NCI-H510A treated with DMSO at 0.1 percent for 48 hours (cell line): Measurements from ENCODE around the gene INAFM2.

Source experiments
- DNase-seq: peaks from one replicate; lab custom pipeline; 2025; lab: John Stamatoyannopoulos, UW

Gene INAFM2

GRCh38 chr15:40364251-40364650 lies 40.8 kb downstream of the INAFM2 start:
- DNase-seq, result no peak

DNA sequence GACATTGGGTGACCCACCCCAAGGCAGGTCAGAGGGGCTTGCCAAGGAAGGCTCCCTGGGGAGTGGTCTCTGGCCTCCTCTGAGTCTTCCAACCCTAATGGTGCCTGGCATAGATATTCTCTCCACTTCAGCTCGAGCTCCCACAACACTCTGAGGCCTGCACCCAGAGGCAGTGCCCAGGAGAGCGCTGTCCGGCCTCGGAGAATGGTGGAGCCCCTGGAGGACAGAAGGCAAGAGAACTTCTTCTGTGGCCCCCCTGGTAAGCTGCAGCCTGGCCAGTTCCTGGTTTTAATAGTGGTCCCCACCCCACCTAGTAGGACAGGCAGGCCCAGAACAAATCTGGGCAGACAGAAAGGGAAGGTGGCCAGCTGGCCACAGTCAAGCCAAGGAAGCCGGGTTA lies 41.5 kb downstream of the INAFM2 start:
- DNase-seq, result no peak

GRCh38 chr15:40365624-40366456 lies 42.3 kb downstream of the INAFM2 start:
- no peak for DNase-seq

- DNase-seq, result no peak
Measured at GRCh38 chr15:40366457-40367370, 43.2 kb downstream of the INAFM2 start.

DNA sequence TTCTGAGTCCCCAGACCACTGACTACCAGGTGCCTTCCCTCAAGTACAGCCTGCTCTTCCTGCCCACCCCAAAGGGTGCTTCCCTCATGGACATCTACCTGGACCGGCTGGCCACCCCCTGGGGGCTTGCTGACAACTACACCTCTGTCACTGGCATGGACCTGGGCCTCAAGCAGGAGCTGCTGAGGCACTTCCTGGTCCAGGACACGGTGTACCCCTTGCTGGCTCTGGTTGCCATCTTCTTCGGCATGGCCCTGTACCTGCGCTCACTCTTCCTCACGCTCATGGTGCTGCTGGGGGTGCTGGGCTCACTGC lies 43.8 kb downstream of the INAFM2 start:
- DNase-seq, result no peak

DNA sequence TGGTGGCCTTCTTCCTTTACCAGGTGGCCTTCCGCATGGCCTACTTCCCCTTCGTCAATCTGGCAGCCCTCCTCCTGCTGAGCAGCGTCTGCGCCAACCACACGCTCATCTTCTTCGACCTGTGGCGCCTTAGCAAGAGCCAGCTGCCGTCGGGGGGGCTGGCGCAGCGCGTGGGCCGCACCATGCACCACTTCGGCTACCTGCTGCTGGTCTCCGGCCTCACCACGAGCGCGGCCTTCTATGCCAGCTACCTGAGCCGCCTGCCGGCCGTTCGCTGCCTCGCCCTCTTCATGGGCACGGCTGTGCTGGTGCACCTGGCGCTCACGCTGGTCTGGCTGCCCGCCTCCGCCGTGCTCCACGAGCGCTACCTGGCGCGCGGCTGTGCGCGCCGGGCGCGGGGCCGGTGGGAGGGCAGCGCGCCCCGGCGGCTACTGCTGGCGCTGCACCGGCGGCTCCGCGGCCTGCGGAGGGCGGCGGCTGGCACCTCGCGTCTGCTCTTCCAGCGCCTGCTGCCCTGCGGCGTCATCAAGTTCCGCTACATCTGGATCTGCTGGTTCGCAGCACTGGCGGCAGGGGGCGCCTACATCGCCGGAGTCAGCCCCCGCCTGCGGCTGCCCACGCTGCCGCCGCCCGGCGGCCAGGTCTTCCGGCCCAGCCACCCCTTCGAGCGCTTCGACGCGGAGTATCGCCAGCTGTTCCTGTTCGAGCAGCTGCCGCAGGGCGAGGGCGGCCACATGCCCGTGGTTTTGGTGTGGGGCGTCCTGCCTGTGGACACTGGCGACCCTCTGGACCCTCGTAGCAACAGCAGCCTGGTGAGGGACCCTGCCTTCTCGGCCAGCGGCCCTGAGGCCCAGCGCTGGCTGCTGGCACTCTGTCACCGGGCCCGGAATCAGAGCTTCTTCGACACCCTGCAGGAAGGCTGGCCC lies 44.5 kb downstream of the INAFM2 start:
- DNase-seq, result no peak

DNA sequence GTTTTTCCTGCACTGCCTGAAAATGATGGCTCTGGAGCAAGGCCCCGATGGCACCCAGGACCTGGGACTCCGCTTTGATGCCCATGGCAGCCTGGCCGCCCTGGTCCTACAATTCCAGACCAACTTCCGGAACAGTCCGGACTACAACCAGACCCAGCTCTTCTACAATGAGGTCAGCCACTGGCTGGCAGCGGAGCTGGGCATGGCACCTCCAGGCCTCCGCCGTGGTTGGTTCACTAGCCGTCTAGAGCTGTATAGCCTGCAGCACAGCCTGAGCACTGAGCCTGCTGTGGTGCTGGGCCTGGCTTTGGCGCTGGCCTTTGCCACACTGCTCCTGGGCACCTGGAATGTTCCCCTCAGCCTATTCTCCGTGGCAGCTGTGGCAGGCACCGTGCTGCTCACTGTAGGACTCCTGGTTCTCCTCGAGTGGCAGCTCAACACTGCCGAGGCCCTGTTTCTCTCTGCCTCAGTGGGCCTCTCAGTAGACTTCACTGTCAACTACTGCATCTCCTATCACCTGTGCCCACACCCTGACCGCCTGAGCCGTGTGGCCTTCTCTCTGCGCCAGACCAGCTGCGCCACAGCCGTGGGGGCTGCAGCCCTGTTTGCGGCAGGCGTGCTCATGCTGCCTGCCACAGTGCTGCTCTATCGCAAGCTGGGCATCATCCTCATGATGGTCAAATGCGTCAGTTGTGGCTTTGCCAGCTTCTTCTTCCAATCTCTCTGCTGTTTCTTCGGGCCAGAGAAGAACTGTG lies 45.4 kb downstream of the INAFM2 start:
- no peak for DNase-seq

DNA sequence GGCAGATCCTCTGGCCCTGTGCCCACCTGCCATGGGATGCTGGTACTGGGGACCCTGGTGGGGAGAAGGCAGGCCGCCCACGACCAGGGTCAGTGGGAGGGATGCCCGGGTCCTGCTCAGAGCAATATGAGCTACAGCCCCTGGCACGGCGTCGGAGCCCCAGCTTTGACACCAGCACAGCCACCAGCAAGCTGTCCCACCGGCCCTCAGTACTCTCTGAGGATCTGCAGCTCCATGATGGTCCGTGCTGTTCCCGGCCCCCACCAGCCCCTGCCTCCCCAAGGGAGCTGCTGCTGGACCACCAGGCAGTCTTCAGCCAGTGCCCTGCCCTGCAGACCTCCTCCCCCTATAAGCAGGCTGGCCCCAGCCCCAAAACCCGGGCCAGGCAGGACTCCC lies 46.0 kb downstream of the INAFM2 start:
- DNase-seq, result no peak

DNA sequence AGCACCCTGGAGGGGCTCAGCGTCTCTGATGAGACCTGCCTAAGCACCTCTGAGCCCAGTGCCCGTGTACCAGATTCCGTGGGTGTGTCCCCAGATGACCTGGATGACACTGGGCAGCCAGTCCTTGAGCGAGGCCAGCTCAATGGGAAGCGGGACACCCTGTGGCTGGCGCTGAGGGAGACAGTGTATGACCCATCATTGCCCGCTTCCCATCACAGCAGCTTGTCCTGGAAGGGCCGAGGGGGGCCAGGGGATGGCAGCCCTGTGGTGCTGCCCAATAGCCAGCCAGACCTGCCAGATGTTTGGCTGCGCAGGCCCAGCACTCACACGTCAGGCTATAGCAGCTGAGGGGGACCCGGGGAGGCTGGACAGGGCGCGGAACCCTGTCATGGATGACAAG lies 46.5 kb downstream of the INAFM2 start:
- no peak for DNase-seq

DNA sequence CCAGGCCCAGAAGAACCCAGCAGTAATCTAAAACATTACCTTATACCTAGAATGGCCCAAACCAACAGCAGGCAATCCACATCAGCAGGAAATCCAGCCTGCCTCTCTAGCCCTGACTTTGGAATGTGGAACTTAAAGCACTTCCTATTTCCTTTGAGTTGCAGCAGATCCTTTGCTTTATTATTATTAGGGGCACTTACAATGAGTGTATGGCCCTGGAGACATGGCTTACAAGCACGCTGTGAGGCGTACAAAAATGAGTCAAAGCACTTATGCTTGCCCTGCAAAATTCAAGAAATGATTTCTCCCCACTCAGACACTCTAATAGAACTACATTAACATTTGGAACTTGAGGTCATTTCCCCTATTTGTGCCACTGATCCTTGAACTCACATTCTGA lies 49.5 kb downstream of the INAFM2 start:
- no peak for DNase-seq
